Measurements from ENCODE around the gene VPS54. TPM values are rescaled to one million over a fixed set of nuclear protein-coding genes. Genes with fewer than 3 reads are reported as not detected.
A peak's percentile ranks its signal among the peaks of the same experiment; 100 is the strongest.

The VPS54 gene
- total RNA-seq, 4 donors from 2014 or later, result 14.6 to 28.8 (median 21.8) TPM

GRCh38 chr2:63858291-63858690, 160.9 kb downstream of the VPS54 start:
- peaks cover 21% of the 10 kb centered on the region for H3K4me1 ChIP-seq
- no peak overlapping the region for H3K4me3 ChIP-seq
- no peak for DNase-seq (ENCODE audit: low spot score in 2 of 2)
- WGBS, result 96% methylated on average over 2 of the region's 2 CpGs
- no peak overlapping the region for H3K27ac ChIP-seq
- no peaks in the 10 kb centered on the region for H3K9me3 ChIP-seq
- no peaks in the 10 kb centered on the region for H3K27me3 ChIP-seq
- H3K36me3 ChIP-seq, result peaks cover 39% of the 10 kb centered on the region
- TF ChIP-seq POLR2AphosphoS5 (IDR thresholded peaks at IDR 0.05) (no peak), POLR2A (IDR thresholded peaks at IDR 0.05) (no peak), CTCF (IDR thresholded peaks at IDR 0.05) (no peak), EP300 (IDR thresholded peaks at IDR 0.05) (no peak)

- H3K27ac ChIP-seq, result peak overlapping the region; percentile 22
- no peak for DNase-seq (ENCODE audit: low spot score in 2 of 2)
- WGBS, result 48% methylated on average over 5 of the region's 5 CpGs
- H3K4me3 ChIP-seq, result no peak overlapping the region
- no peak for TF ChIP-seq POLR2AphosphoS5 (IDR thresholded peaks at IDR 0.05)
- no peak for TF ChIP-seq EP300 (IDR thresholded peaks at IDR 0.05)
- no peak for TF ChIP-seq CTCF (IDR thresholded peaks at IDR 0.05)
- TF ChIP-seq POLR2A (IDR thresholded peaks at IDR 0.05), result no peak
- H3K36me3 ChIP-seq, result peaks cover 30% of the 10 kb centered on the region
- H3K4me1 ChIP-seq, result peaks cover 27% of the 10 kb centered on the region
- no peaks in the 10 kb centered on the region for H3K27me3 ChIP-seq
- no peaks in the 10 kb centered on the region for H3K9me3 ChIP-seq
These were observed 163.0 kb downstream of the VPS54 start for GRCh38 chr2:63856303-63856603.

- Histone ChIP-seq H3K27ac (peak overlapping the region; percentile 22), H3K36me3 (peaks cover 30% of the 10 kb centered on the region), H3K27me3 (no peaks in the 10 kb centered on the region), H3K9me3 (no peaks in the 10 kb centered on the region), H3K4me3 (no peak overlapping the region), H3K4me1 (peaks cover 28% of the 10 kb centered on the region)
- TF ChIP-seq POLR2AphosphoS5 (IDR thresholded peaks at IDR 0.05) (no peak), POLR2A (IDR thresholded peaks at IDR 0.05) (no peak), EP300 (IDR thresholded peaks at IDR 0.05) (no peak), CTCF (IDR thresholded peaks at IDR 0.05) (no peak)
- WGBS, result 88% methylated on average over 14 of the region's 14 CpGs
- no peak for DNase-seq (ENCODE audit: low spot score in 2 of 2)
These were observed 163.6 kb downstream of the VPS54 start for GRCh38 chr2:63855418-63856302.

GRCh38 chr2:63853527-63854310, 165.5 kb downstream of the VPS54 start:
- Histone ChIP-seq H3K4me1 (peaks cover 40% of the 10 kb centered on the region), H3K27ac (no peak overlapping the region)

More at GRCh38 chr2:63853527-63854310, 165.5 kb downstream of the VPS54 start:
- TF ChIP-seq CTCF (IDR thresholded peaks at IDR 0.05) (no peak), POLR2A (IDR thresholded peaks at IDR 0.05) (no peak), EP300 (IDR thresholded peaks at IDR 0.05) (no peak), POLR2AphosphoS5 (IDR thresholded peaks at IDR 0.05) (no peak)
- Histone ChIP-seq H3K36me3 (peaks cover 18% of the 10 kb centered on the region), H3K27me3 (no peaks in the 10 kb centered on the region), H3K9me3 (no peaks in the 10 kb centered on the region), H3K4me3 (no peak overlapping the region)
- 90% methylated on average over 4 of the region's 4 CpGs for WGBS
- DNase-seq (ENCODE audit: low spot score in 2 of 2), result no peak

Measured in suprapubic skin (tissue), 4 donors.